GM23338 (cell line): ENCODE data around the gene PRR19. TPM values are rescaled to one million over a fixed set of nuclear protein-coding genes. Genes with fewer than 3 reads are reported as not detected.

ENCODE experiments used
- EZH2 ChIP-seq: fragments of 200-600 bp; sonication (generic); IDR thresholded peaks from one replicate; pipeline ENCODE4 v1.8.0; 2017; ENCODE audit warnings: antibody characterized with exemption, mild to moderate bottlenecking, low read depth; ENCODE audit not compliant: unreplicated experiment
- JUNB ChIP-seq: IDR thresholded peaks from one replicate; pipeline ENCODE4 v1.6.1; 2016; ENCODE audit warnings: antibody characterized with exemption; ENCODE audit not compliant: unreplicated experiment
- NANOG ChIP-seq: IDR thresholded peaks from 2 replicates; pipeline ENCODE4 v1.6.1; 2016; ENCODE audit warnings: antibody characterized with exemption, borderline replicate concordance
- POLR2AphosphoS5 ChIP-seq: IDR thresholded peaks from 2 replicates; pipeline ENCODE4 v1.6.1; 2016; ENCODE audit warnings: antibody characterized with exemption, low read depth
- STAT1 ChIP-seq: IDR thresholded peaks from one replicate; pipeline ENCODE4 v1.6.1; 2016; ENCODE audit warnings: antibody characterized with exemption; ENCODE audit not compliant: unreplicated experiment
- ZNF114 ChIP-seq: fragments of 250-450 bp; sonication (Bioruptor Pico); IDR thresholded peaks from 2 replicates; pipeline ENCODE4 v1.5.0; 2020; ENCODE audit warnings: mild to moderate bottlenecking, moderate library complexity
- ZNF331 ChIP-seq: fragments of 250-450 bp; sonication (Bioruptor Pico); IDR thresholded peaks from 2 replicates; pipeline ENCODE4 v1.5.0; 2020; ENCODE audit warnings: low read depth, mild to moderate bottlenecking, moderate library complexity
- polyA plus RNA-seq: library from polyadenylated mRNA; unstranded; fragments of >200 nt; fragmentation: Nextera tagmentation; extraction: Ambion mirVana; gene quantifications from 2 replicates; pipeline ENCODE4 v1.2.1, GENCODE V29; 2016
- total RNA-seq: library from RNA; depleted of rRNA; stranded (reverse); fragments of >200 nt; shearing (Covaris generic); gene quantifications from 2 replicates; pipeline ENCODE4 v1.2.3, GENCODE V29; 2014
- TF ChIP-seq, protein P1 (sequence below): fragments of 250-450 bp; sonication (Bioruptor Pico); IDR thresholded peaks from 2 replicates; pipeline ENCODE4 v1.5.0; 2020; ENCODE audit warnings: mild to moderate bottlenecking, moderate library complexity
- TF ChIP-seq, protein P2 (sequence below), 2 experiments: fragments of 200-600 bp in 1 of 2; sonication (generic) in 1 of 2; conservative IDR thresholded peaks; 2 replicates each; pipeline versions ENCODE4 v1.5.1 to v1.6.1; 2016 to 2017; ENCODE audit warnings: antibody characterized with exemption in 2 of 2, low read depth in 2 of 2, mild to moderate bottlenecking in 2 of 2, moderate library complexity in 1 of 2
- TF ChIP-seq, protein P3 (sequence below): IDR thresholded peaks from 2 replicates; pipeline ENCODE4 v1.6.1; 2016; ENCODE audit warnings: antibody characterized with exemption

Gene PRR19
- total and polyA plus RNA-seq, 2 experiments from 2014 or later = 3.6 to 4.1 TPM

DNA sequence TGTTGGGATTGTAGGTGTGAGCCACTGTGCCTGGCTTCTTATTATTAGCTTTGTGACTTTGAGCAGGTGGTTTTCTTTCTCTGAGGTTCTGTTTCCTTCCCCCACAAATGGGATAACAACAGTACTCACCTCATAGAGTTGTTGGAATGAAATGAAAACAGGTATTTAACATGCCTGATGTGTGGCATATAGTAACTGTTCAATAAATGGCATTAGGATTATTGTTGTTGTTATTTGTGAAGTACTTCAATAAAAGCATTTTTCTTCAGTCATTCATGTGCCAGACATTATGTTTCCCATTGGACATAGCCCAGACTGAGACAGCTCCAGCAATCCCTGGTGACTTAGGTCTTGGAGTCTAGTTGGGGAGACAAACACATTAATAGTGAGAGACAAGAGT, 25.0 kb downstream of the PRR19 start (continued):
- TF ChIP-seq, protein P1, sequence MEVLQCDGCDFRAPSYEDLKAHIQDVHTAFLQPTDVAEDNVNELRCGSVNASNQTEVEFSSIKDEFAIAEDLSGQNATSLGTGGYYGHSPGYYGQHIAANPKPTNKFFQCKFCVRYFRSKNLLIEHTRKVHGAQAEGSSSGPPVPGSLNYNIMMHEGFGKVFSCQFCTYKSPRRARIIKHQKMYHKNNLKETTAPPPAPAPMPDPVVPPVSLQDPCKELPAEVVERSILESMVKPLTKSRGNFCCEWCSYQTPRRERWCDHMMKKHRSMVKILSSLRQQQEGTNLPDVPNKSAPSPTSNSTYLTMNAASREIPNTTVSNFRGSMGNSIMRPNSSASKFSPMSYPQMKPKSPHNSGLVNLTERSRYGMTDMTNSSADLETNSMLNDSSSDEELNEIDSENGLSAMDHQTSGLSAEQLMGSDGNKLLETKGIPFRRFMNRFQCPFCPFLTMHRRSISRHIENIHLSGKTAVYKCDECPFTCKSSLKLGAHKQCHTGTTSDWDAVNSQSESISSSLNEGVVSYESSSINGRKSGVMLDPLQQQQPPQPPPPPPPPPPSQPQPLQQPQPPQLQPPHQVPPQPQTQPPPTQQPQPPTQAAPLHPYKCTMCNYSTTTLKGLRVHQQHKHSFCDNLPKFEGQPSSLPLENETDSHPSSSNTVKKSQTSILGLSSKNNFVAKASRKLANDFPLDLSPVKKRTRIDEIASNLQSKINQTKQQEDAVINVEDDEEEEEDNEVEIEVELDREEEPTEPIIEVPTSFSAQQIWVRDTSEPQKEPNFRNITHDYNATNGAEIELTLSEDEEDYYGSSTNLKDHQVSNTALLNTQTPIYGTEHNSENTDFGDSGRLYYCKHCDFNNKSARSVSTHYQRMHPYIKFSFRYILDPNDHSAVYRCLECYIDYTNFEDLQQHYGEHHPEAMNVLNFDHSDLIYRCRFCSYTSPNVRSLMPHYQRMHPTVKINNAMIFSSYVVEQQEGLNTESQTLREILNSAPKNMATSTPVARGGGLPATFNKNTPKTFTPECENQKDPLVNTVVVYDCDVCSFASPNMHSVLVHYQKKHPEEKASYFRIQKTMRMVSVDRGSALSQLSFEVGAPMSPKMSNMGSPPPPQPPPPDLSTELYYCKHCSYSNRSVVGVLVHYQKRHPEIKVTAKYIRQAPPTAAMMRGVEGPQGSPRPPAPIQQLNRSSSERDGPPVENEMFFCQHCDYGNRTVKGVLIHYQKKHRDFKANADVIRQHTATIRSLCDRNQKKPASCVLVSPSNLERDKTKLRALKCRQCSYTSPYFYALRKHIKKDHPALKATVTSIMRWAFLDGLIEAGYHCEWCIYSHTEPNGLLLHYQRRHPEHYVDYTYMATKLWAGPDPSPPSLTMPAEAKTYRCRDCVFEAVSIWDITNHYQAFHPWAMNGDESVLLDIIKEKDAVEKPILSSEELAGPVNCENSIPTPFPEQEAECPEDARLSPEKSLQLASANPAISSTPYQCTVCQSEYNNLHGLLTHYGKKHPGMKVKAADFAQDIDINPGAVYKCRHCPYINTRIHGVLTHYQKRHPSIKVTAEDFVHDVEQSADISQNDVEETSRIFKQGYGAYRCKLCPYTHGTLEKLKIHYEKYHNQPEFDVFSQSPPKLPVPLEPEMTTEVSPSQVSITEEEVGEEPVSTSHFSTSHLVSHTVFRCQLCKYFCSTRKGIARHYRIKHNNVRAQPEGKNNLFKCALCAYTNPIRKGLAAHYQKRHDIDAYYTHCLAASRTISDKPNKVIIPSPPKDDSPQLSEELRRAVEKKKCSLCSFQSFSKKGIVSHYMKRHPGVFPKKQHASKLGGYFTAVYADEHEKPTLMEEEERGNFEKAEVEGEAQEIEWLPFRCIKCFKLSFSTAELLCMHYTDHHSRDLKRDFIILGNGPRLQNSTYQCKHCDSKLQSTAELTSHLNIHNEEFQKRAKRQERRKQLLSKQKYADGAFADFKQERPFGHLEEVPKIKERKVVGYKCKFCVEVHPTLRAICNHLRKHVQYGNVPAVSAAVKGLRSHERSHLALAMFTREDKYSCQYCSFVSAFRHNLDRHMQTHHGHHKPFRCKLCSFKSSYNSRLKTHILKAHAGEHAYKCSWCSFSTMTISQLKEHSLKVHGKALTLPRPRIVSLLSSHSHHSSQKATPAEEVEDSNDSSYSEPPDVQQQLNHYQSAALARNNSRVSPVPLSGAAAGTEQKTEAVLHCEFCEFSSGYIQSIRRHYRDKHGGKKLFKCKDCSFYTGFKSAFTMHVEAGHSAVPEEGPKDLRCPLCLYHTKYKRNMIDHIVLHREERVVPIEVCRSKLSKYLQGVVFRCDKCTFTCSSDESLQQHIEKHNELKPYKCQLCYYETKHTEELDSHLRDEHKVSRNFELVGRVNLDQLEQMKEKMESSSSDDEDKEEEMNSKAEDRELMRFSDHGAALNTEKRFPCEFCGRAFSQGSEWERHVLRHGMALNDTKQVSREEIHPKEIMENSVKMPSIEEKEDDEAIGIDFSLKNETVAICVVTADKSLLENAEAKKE = no peak
- TF ChIP-seq ZNF331 (CRISPR knock-in tag) (no peak), STAT1 (no peak), POLR2AphosphoS5 (no peak), ZNF114 (CRISPR knock-in tag) (no peak), JUNB (no peak), EZH2 (no peak), NANOG (no peak)
- TF ChIP-seq, protein P2, sequence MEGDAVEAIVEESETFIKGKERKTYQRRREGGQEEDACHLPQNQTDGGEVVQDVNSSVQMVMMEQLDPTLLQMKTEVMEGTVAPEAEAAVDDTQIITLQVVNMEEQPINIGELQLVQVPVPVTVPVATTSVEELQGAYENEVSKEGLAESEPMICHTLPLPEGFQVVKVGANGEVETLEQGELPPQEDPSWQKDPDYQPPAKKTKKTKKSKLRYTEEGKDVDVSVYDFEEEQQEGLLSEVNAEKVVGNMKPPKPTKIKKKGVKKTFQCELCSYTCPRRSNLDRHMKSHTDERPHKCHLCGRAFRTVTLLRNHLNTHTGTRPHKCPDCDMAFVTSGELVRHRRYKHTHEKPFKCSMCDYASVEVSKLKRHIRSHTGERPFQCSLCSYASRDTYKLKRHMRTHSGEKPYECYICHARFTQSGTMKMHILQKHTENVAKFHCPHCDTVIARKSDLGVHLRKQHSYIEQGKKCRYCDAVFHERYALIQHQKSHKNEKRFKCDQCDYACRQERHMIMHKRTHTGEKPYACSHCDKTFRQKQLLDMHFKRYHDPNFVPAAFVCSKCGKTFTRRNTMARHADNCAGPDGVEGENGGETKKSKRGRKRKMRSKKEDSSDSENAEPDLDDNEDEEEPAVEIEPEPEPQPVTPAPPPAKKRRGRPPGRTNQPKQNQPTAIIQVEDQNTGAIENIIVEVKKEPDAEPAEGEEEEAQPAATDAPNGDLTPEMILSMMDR (conservative IDR thresholded peaks at IDR 0.05; ENCODE audit: low read depth in 2 of 2) = no peak
- TF ChIP-seq, protein P3, sequence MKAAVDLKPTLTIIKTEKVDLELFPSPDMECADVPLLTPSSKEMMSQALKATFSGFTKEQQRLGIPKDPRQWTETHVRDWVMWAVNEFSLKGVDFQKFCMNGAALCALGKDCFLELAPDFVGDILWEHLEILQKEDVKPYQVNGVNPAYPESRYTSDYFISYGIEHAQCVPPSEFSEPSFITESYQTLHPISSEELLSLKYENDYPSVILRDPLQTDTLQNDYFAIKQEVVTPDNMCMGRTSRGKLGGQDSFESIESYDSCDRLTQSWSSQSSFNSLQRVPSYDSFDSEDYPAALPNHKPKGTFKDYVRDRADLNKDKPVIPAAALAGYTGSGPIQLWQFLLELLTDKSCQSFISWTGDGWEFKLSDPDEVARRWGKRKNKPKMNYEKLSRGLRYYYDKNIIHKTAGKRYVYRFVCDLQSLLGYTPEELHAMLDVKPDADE = no peak
